SJSA1 (cell line): ENCODE measurements around the gene DAP. TPM values are rescaled to one million over a fixed set of nuclear protein-coding genes. Genes with fewer than 3 reads are reported as not detected.

ENCODE experiments used
- DNase-seq, 2 experiments: peaks; one replicate each; pipeline ENCODE4 v3.0.0-alpha.2; 2015 to 2020; ENCODE audit warnings: low spot score in 2 of 2, low read depth in 1 of 2
- H3K27ac ChIP-seq: fragments of 250-450 bp; sonication (Bioruptor Pico); 2 replicates; pipeline ENCODE4 v1.5.1; 2020; ENCODE audit warnings: mild to moderate bottlenecking, moderate library complexity
- H3K27me3 ChIP-seq: fragments of 250-450 bp; sonication (Bioruptor Pico); replicated peaks from 2 replicates; pipeline ENCODE4 v1.5.1; 2020; ENCODE audit warnings: mild to moderate bottlenecking, moderate library complexity
- H3K36me3 ChIP-seq: fragments of 250-450 bp; sonication (Bioruptor Pico); 2 replicates; pipeline ENCODE4 v1.5.1; 2020; ENCODE audit warnings: mild to moderate bottlenecking
- H3K4me1 ChIP-seq: fragments of 250-450 bp; sonication (Bioruptor Pico); replicated peaks from 2 replicates; pipeline ENCODE4 v1.6.1; 2021; ENCODE audit warnings: mild to moderate bottlenecking
- H3K4me3 ChIP-seq: fragments of 250-450 bp; sonication (Bioruptor Pico); 2 replicates; pipeline ENCODE4 v1.5.1; 2020; ENCODE audit warnings: mild to moderate bottlenecking
- H3K9me3 ChIP-seq: fragments of 250-450 bp; sonication (Bioruptor Pico); replicated peaks from 2 replicates; pipeline ENCODE4 v1.5.1; 2020; ENCODE audit warnings: mild to moderate bottlenecking
- total RNA-seq: library from RNA; depleted of rRNA; stranded (reverse); fragments of >200 nt; shearing (Covaris generic); gene quantifications from 2 replicates; pipeline ENCODE4 v1.2.3, GENCODE V29; 2014

DAP gene
- total RNA-seq, 1 experiment from 2014 or later: 64.6 TPM

DNA sequence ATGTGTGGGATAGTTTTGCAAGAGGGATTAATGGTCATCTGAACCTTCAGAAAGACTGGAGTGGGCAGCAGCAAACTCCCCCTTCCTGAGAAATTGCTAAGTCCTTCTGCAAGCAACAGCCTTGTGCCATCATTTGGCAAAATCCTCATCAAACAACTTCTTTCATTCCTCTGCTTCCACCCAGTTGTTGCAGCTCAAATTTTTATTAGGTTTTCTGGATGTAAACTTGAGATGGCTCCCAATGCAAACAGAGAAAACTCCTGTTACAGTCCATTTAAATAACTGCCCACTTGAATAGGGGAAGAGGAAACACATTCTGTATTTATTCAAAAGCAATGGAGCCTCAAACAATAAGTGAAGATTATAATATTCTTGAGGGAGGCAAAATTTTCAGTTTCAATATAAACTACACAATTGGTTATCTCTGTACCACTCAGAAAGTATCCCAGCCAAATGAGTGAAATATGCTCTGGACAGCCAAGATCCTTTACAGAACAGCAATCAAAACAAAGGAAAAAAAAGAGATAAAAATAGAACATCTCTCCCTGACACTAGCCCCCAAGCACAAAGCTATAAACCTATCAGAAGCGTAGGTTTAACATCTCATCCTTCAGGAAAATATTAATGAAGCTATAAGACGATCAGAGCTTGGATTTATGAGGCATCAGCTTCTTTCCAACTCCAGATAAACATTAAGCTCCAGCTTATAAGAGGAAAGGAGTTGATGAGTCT lies 17.3 kb upstream of the DAP start:
- no peak overlapping the region for H3K4me3 ChIP-seq
- DNase-seq: no peak
- no peak overlapping the region for H3K27ac ChIP-seq
- H3K27me3 ChIP-seq: no peaks in the 10 kb centered on the region
- H3K4me1 ChIP-seq: peaks cover 17% of the 10 kb centered on the region
- no peaks in the 10 kb centered on the region; the same call in 1 of the 2 replicates for H3K9me3 ChIP-seq
- H3K36me3 ChIP-seq: no peaks in the 10 kb centered on the region

DNA sequence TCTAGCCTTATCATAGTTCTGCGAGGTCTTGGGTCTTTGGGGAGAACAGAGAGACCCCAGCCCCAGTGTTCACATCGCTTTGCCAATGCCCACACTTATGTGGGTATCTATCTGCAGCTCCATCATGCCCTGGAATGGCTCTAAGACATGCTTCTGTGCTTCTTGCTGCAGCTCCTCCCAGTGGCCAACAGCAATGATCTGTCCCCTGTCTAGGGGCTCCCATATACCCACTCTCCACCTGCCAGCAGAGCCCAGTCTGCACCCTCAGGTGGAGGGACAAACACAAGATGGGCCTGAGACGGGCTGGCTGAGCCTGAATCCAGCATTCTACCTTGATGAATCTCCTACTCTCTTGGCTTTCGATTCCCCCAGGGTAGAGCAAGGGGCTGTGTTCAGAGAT lies 14.6 kb upstream of the DAP start:
- Histone ChIP-seq H3K9me3 (no peaks in the 10 kb centered on the region; the same call in 1 of the 2 replicates), H3K27ac (no peak overlapping the region), H3K27me3 (no peaks in the 10 kb centered on the region), H3K4me3 (no peak overlapping the region), H3K4me1 (peaks cover 15% of the 10 kb centered on the region), H3K36me3 (no peaks in the 10 kb centered on the region)
- peak in 1 of 2 experiments; percentile 38 for DNase-seq

GRCh38 chr5:10772901-10773585 lies 12.0 kb upstream of the DAP start:
- no peaks in the 10 kb centered on the region for H3K27me3 ChIP-seq
- no peak overlapping the region for H3K4me3 ChIP-seq
- no peaks in the 10 kb centered on the region; the same call in 1 of the 2 replicates for H3K9me3 ChIP-seq
- no peak overlapping the region for H3K27ac ChIP-seq
- no peaks in the 10 kb centered on the region for H3K36me3 ChIP-seq
- H3K4me1 ChIP-seq: peaks cover 9% of the 10 kb centered on the region
- no peak for DNase-seq

DNA sequence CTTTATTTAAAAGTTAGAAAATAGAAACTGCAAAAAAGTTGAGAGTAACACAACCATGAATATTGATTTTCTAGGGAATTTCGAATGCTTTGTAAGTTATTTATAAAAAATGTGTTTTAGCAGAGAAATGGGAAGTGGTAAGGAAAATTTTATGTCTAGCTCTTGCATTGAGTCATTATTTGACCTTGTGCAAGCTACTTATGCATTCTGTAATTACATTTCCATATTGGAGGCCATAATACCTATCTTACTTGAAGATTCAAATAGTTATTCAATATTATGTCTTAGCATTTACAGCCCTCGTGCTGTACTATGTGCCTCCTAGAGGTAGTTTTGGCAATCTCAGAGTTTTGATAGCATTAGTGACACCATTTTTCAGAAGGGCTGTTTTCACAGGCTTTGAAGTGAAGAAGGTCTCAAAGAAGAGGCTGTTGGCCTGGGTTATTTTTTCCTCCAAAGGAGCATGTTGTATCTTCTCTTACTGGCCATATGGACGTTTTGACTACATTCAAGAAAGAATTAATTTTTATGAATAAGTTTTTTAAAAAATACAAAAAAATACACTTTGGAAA lies 7.4 kb upstream of the DAP start:
- Histone ChIP-seq H3K4me1 (peaks cover 9% of the 10 kb centered on the region), H3K27ac (no peak overlapping the region), H3K27me3 (no peaks in the 10 kb centered on the region), H3K9me3 (no peaks in the 10 kb centered on the region), H3K36me3 (no peaks in the 10 kb centered on the region), H3K4me3 (no peak overlapping the region)
- DNase-seq: no peak

DNA sequence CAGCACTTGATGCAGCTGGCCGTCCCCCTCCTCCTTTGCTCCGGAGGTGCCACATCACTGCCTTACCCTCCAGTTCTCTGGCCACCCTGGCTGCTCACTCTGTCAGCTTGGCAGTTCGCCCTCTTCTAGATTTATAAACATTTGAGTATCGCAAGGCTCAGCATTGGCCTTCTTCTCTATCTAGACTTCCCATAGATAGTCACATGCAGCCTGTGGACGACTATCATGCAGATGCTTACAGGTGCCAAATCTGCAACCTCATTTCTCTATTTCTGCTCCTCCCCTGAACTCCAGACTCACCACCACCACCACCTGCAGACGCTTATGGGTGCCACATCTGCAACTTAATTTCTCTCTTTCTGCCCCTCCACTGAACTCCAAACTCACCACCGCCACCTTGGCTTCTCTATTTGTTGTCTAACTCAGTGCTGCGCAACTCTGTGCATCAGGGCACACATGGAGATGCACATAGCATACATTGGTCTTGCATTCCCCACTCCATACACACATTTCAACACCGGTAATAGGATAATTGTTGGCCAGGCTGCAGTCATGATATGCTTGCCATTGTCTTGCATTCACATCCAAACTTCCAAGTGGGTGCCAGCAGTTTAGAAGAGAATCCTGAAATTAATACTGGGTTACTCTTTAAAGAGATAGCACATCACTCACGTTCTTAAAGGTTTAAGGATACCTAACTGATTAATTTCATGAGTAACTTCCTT lies 1.9 kb upstream of the DAP start:
- Histone ChIP-seq H3K9me3 (no peaks in the 10 kb centered on the region; the same call in 1 of the 2 replicates), H3K4me1 (peaks cover 29% of the 10 kb centered on the region), H3K4me3 (no peak overlapping the region), H3K27ac (no peak overlapping the region), H3K36me3 (peaks cover 20% of the 10 kb centered on the region), H3K27me3 (no peaks in the 10 kb centered on the region)
- peak in 1 of 2 experiments; percentile 81 for DNase-seq

- Histone ChIP-seq H3K9me3 (no peaks in the 10 kb centered on the region; the same call in 1 of the 2 replicates), H3K4me1 (peaks cover 29% of the 10 kb centered on the region), H3K27me3 (no peaks in the 10 kb centered on the region), H3K36me3 (peaks cover 27% of the 10 kb centered on the region), H3K27ac (peak overlapping the region; percentile 85), H3K4me3 (no peak overlapping the region)
- DNase-seq: peak in 1 of 2 experiments; percentile 86
Measured at GRCh38 chr5:10761933-10762775, 1.1 kb upstream of the DAP start.

DNA sequence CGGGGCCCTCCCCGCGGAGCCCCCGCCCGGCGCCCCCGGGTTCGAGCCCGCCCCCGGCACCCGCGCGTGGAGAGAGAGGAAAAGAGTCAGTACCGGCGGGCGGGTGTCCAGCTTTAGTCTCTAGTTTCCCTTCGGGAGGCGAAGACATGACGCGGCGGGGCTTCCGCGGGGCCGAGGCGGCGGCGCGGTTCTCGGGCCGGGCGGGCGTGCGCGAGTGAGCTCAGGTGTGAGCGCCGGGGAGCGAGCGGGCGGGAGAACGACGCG lies 181 bp downstream of the DAP start:
- peak overlapping the region; percentile 89 for H3K27ac ChIP-seq
- DNase-seq: no peak

GRCh38 chr5:10760096-10760920 lies 726 bp downstream of the DAP start:
- H3K4me3 ChIP-seq: peak overlapping the region; percentile 98
- H3K9me3 ChIP-seq: no peaks in the 10 kb centered on the region; the same call in 1 of the 2 replicates
- peaks cover 39% of the 10 kb centered on the region for H3K4me1 ChIP-seq
- no peaks in the 10 kb centered on the region for H3K27me3 ChIP-seq
- peak; percentile 66 to 79 for DNase-seq
- H3K27ac ChIP-seq: peak overlapping the region; percentile 89
- peaks cover 42% of the 10 kb centered on the region for H3K36me3 ChIP-seq

More for the DNA sequence above, 181 bp downstream of the DAP start:
- H3K9me3 ChIP-seq: no peaks in the 10 kb centered on the region; the same call in 1 of the 2 replicates
- H3K27me3 ChIP-seq: no peaks in the 10 kb centered on the region
- peak overlapping the region; percentile 98 for H3K4me3 ChIP-seq
- peaks cover 37% of the 10 kb centered on the region for H3K36me3 ChIP-seq
- H3K4me1 ChIP-seq: peaks cover 39% of the 10 kb centered on the region

DNA sequence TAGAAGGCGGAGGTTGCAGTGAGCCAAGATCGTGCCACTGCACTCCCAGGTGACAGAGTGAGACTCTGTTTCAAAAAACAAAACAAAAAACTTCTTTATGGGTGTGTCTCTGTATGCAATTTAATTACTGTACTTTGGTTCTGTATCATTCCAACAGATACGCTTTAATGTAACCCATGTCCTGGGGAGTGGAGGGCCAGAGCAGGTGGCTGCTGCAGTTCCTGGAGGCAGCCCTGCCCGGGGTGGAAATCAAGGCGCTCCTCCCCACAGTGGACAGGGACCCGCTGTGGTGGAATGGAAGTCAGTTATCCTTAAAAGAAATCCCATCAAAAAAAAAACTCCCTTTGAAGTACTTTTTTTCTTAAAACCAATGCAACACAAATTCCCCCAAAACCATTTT lies 1.9 kb downstream of the DAP start:
- no peaks in the 10 kb centered on the region; the same call in 1 of the 2 replicates for H3K9me3 ChIP-seq
- H3K4me3 ChIP-seq: no peak overlapping the region
- peaks cover 54% of the 10 kb centered on the region for H3K36me3 ChIP-seq
- no peak for DNase-seq
- peaks cover 39% of the 10 kb centered on the region for H3K4me1 ChIP-seq
- H3K27me3 ChIP-seq: no peaks in the 10 kb centered on the region
- H3K27ac ChIP-seq: no peak overlapping the region

- Histone ChIP-seq H3K27ac (no peak overlapping the region), H3K27me3 (no peaks in the 10 kb centered on the region), H3K36me3 (peaks cover 65% of the 10 kb centered on the region), H3K4me3 (no peak overlapping the region), H3K9me3 (no peaks in the 10 kb centered on the region; the same call in 1 of the 2 replicates), H3K4me1 (peaks cover 38% of the 10 kb centered on the region)
- DNase-seq: no peak
Measured at GRCh38 chr5:10757922-10758555, 3.0 kb downstream of the DAP start.

DNA sequence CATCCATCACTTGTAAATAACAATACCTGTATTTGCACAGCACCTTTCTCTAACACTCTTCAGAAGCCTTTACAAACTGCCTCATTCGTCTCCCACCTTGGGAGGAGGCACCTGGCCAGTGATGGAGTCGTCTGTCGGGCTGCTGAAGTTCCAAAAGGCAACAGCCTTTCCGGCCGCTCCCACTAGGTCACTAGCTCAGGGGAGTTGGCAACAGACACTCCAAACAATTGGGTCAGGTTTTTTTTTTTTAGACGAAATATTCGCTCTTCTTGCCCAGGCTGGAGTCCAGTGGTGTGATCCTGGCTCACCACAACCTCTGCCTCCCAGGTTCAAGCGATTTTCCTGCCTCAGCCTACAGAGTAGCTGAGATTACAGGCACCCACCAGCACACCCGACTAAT lies 4.0 kb downstream of the DAP start:
- Histone ChIP-seq H3K27me3 (no peaks in the 10 kb centered on the region), H3K9me3 (no peaks in the 10 kb centered on the region; the same call in 1 of the 2 replicates), H3K4me3 (no peak overlapping the region), H3K27ac (no peak overlapping the region), H3K4me1 (peaks cover 28% of the 10 kb centered on the region), H3K36me3 (peaks cover 75% of the 10 kb centered on the region)
- no peak for DNase-seq

DNA sequence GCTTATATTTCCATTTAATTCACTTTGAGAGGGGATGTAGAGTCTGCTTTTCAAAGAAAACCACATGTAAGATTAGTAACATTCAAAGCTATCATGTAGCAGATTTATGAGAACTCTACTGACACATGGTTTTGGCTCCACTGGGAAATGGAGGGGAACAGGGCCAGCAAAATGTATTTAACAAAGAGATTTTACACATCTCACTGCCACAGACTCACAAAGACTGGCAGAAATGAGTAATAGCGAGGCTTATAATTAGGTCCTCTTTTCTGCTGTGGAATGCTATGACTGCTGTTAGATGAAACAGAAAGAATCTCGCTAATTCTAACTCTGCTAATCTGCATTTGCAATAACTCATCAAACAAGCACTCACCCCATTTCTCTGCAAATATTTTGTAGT lies 4.5 kb downstream of the DAP start:
- Histone ChIP-seq H3K27me3 (no peaks in the 10 kb centered on the region), H3K36me3 (peaks cover 80% of the 10 kb centered on the region), H3K4me3 (no peak overlapping the region), H3K4me1 (peaks cover 23% of the 10 kb centered on the region), H3K27ac (no peak overlapping the region), H3K9me3 (no peaks in the 10 kb centered on the region; the same call in 1 of the 2 replicates)
- DNase-seq: peak in 1 of 2 experiments; percentile 21
